B cell (primary cell): Measurements from ENCODE around the gene ADAMTSL1. TPM values are rescaled to one million over a fixed set of nuclear protein-coding genes. Genes with fewer than 3 reads are reported as not detected.

Experiments
- ATAC-seq: fragments of 200-7000 bp; cut with Tn5 transposase; one replicate; pipeline ENCODE4 v1.10.0; 2021; ENCODE audit warnings: low read depth, mild to moderate bottlenecking, moderate number of reproducible peaks, moderate library complexity
- CTCF ChIA-PET: fragments of 350-600 bp; sonication (Branson Sonifier 250); formaldehyde crosslinking; loops from one replicate; lab custom pipeline; 2021; ENCODE audit warnings: antibody characterized with exemption, inconsistent platforms; lab: Charles Lee
- POLR2A ChIA-PET: fragments of 350-600 bp; sonication (Branson Sonifier 250); formaldehyde crosslinking; loops from one replicate; lab custom pipeline; 2021; ENCODE audit warnings: antibody characterized with exemption; lab: Charles Lee
- DNase-seq: peaks from one replicate; pipeline ENCODE4 v3.0.0; 2013
- H2AFZ ChIP-seq: 2 replicates; pipeline ENCODE4 v1.6.1; 2012; ENCODE audit warnings: mild to moderate bottlenecking, low read depth, low read length; ENCODE audit not compliant: insufficient read depth, poor library complexity, severe bottlenecking
- H3K27ac ChIP-seq, 2 donors: 1 replicate in 1 of 2; 2 replicates in 1 of 2; pipeline ENCODE4 v1.5.1; 2012 to 2013; ENCODE audit warnings: low read length in 2 of 2, mild to moderate bottlenecking in 2 of 2, moderate library complexity in 1 of 2
- H3K27me3 ChIP-seq, 4 experiments: fragments of 200-600 bp in 1 of 4; sonication (generic) in 1 of 4; replicated peaks in 1 of 4; 1 replicate in 2 of 4; 2 replicates in 2 of 4; pipeline versions ENCODE4 v1.6.1 to v1.7.0; 2013 to 2016; ENCODE audit warnings: low read length in 3 of 4, mild to moderate bottlenecking in 2 of 4, mixed read lengths in 1 of 4, moderate library complexity in 1 of 4; ENCODE audit not compliant: insufficient read depth in 4 of 4, control insufficient read depth in 3 of 4; ENCODE audit errors: control extremely low read depth in 1 of 4
- H3K36me3 ChIP-seq, 2 experiments: replicated peaks in 1 of 2; 1 replicate in 1 of 2; 2 replicates in 1 of 2; pipeline versions ENCODE4 v1.6.1 to v1.7.1; 2013; ENCODE audit warnings: low read length in 1 of 2; ENCODE audit not compliant: insufficient read depth in 2 of 2, control insufficient read depth in 1 of 2; ENCODE audit errors: control extremely low read depth in 1 of 2, extremely low read depth in 1 of 2
- H3K4me1 ChIP-seq, 2 donors: fragments of 200-600 bp in 1 of 2; sonication (generic) in 1 of 2; 1 replicate in 1 of 2; 2 replicates in 1 of 2; pipeline versions ENCODE4 v1.5.1 to v1.6.1; 2013 to 2017; ENCODE audit warnings: low read length in 2 of 2; ENCODE audit not compliant: control insufficient read depth in 2 of 2, insufficient read depth in 2 of 2
- H3K4me2 ChIP-seq: replicated peaks from 2 replicates; pipeline ENCODE3; 2012; ENCODE audit warnings: mild to moderate bottlenecking, low read depth, low read length; ENCODE audit not compliant: poor library complexity, severe bottlenecking
- H3K4me3 ChIP-seq, 5 experiments: fragments of 200-600 bp in 1 of 5; sonication (generic) in 1 of 5; 1 replicate in 3 of 5; 2 replicates in 2 of 5; pipeline versions ENCODE4 v1.5.1 to v1.7.0; 2011 to 2016; ENCODE audit warnings: low read length in 4 of 5, mild to moderate bottlenecking in 4 of 5, low read depth in 2 of 5, control low read depth in 1 of 5, moderate library complexity in 1 of 5; ENCODE audit not compliant: insufficient read depth in 1 of 5; ENCODE audit errors: control extremely low read depth in 1 of 5, extremely low read depth in 1 of 5
- H3K79me2 ChIP-seq: fragments of 200-600 bp; sonication (generic); one replicate; pipeline ENCODE4 v1.6.0; 2016; ENCODE audit warnings: low read length; ENCODE audit not compliant: control insufficient read depth, insufficient read depth
- H3K9ac ChIP-seq: fragments of 200-600 bp; sonication (generic); 2 replicates; pipeline ENCODE4 v1.6.1; 2017; ENCODE audit warnings: mild to moderate bottlenecking, low read length, moderate library complexity
- H3K9me3 ChIP-seq, 3 donors: one replicate each; pipeline versions ENCODE4 v1.6.1 to v1.7.1; 2013; ENCODE audit warnings: low read length in 2 of 3; ENCODE audit not compliant: control insufficient read depth in 2 of 3, insufficient read depth in 1 of 3; ENCODE audit errors: control extremely low read depth in 1 of 3
- H4K20me1 ChIP-seq: 2 replicates; pipeline ENCODE4 v1.6.0; 2012; ENCODE audit warnings: mild to moderate bottlenecking, low read length; ENCODE audit not compliant: insufficient read depth, control insufficient read depth, poor library complexity, severe bottlenecking
- H3K27ac Mint-ChIP-seq: one replicate; pipeline ENCODE4 v1.8.0; 2021; ENCODE audit warnings: mixed read lengths
- H3K27me3 Mint-ChIP-seq: one replicate; pipeline ENCODE4 v1.8.0; 2021; ENCODE audit warnings: mixed read lengths
- H3K4me1 Mint-ChIP-seq: one replicate; pipeline ENCODE4 v1.8.0; 2021; ENCODE audit warnings: mixed read lengths
- H3K4me3 Mint-ChIP-seq: one replicate; pipeline ENCODE4 v1.8.0; 2021; ENCODE audit warnings: mixed read lengths
- H3K9me3 Mint-ChIP-seq: one replicate; pipeline ENCODE4 v1.8.0; 2022; ENCODE audit warnings: mixed read lengths; ENCODE audit not compliant: insufficient read depth
- CTCF ChIP-seq: fragments of 200-600 bp; IDR thresholded peaks from one replicate; pipeline ENCODE4 v1.8.0; 2022; ENCODE audit warnings: antibody characterized with exemption, mild to moderate bottlenecking
- EZH2 ChIP-seq: IDR thresholded peaks from 2 replicates; pipeline ENCODE4 v1.6.1; 2012; ENCODE audit warnings: borderline replicate concordance, low read depth, mild to moderate bottlenecking, moderate library complexity, low read length; ENCODE audit not compliant: insufficient read depth, poor library complexity, severe bottlenecking
- WGBS: methylation state at CpG from one replicate; pipeline ENCODE4 v1.1.5; 2013; ENCODE audit warnings: missing lambda C conversion rate; ENCODE audit not compliant: insufficient coverage; 5-methylcytosine and 5-hydroxymethylcytosine counted together
- intact Hi-C: fragments of 100-400 bp; cut with micrococcal nuclease; formaldehyde crosslinking; loops from one replicate; pipeline ENCODE4 v1.10.0; 2022
- polyA plus RNA-seq: library from polyadenylated mRNA; depleted of rRNA; stranded (reverse); fragments of >200 nt; gene quantifications from 2 replicates; pipeline ENCODE4 v1.2.3, GENCODE V29; 2012
- total RNA-seq, 2 donors: library from RNA; stranded (reverse); fragments of 120-200 nt in 1 of 2; gene quantifications; 1 replicate in 1 of 2; 2 replicates in 1 of 2; pipeline versions ENCODE4 v1.2.3 to v1.2.4, GENCODE V29; 2013 to 2022

ADAMTSL1 gene
- total and polyA plus RNA-seq, 2 donors (not counting 1 experiment from before 2014, with no cell fraction given) = not detected

- peaks cover 3% of the 10 kb centered on the region for H3K27me3 Mint-ChIP-seq
- Histone ChIP-seq H3K27me3 (no peaks in the 10 kb centered on the region), H3K79me2 (no peaks in the 10 kb centered on the region), H4K20me1 (no peaks in the 10 kb centered on the region), H3K9me3 (no peaks in the 10 kb centered on the region), H3K4me2 (no peak overlapping the region), H3K4me3 (no peak overlapping the region), H3K4me1 (no peaks in the 10 kb centered on the region), H2AFZ (no peak overlapping the region), H3K27ac (no peak overlapping the region), H3K36me3 (no peaks in the 10 kb centered on the region), H3K9ac (no peak overlapping the region)
- ChIA-PET CTCF (no interaction called here), POLR2A (no interaction called here)
- no peak overlapping the region for H3K27ac Mint-ChIP-seq
- DNase-seq = no peak
- WGBS = no CpG with 5 or more reads among the region's 1 CpG
- no peak for ATAC-seq
- H3K9me3 Mint-ChIP-seq = no peaks in the 10 kb centered on the region
- no peaks in the 10 kb centered on the region for H3K4me1 Mint-ChIP-seq
- H3K4me3 Mint-ChIP-seq = no peak overlapping the region
- TF ChIP-seq CTCF = no peak
- TF ChIP-seq EZH2 = no peak
- intact Hi-C loops = no loop called here
These were observed 268.0 kb downstream of the ADAMTSL1 start for GRCh38 chr9:18741945-18742344.

GRCh38 chr9:18743421-18743820 lies 269.5 kb downstream of the ADAMTSL1 start:
- Histone ChIP-seq H4K20me1 (no peaks in the 10 kb centered on the region), H3K36me3 (no peaks in the 10 kb centered on the region), H3K9ac (no peak overlapping the region), H3K27me3 (no peaks in the 10 kb centered on the region), H3K4me2 (no peak overlapping the region), H3K9me3 (no peaks in the 10 kb centered on the region), H2AFZ (no peak overlapping the region), H3K79me2 (no peaks in the 10 kb centered on the region), H3K4me1 (no peaks in the 10 kb centered on the region), H3K4me3 (no peak overlapping the region), H3K27ac (no peak overlapping the region)
- H3K27ac Mint-ChIP-seq = no peak overlapping the region
- no peaks in the 10 kb centered on the region for H3K9me3 Mint-ChIP-seq
- no peak for TF ChIP-seq CTCF
- TF ChIP-seq EZH2 = no peak
- ChIA-PET POLR2A (no interaction called here), CTCF (no interaction called here)
- H3K27me3 Mint-ChIP-seq = peaks cover 3% of the 10 kb centered on the region
- no peak overlapping the region for H3K4me3 Mint-ChIP-seq
- no peak for ATAC-seq
- DNase-seq = no peak
- WGBS = 86% methylated on average over 3 of the region's 6 CpGs
- intact Hi-C loops = no loop called here
- no peaks in the 10 kb centered on the region for H3K4me1 Mint-ChIP-seq
